HepG2 (cell line): ENCODE data around the gene CCND1. TPM values are rescaled to one million over a fixed set of nuclear protein-coding genes. Genes with fewer than 3 reads are reported as not detected.
A peak's percentile ranks its signal among the peaks of the same experiment; 100 is the strongest.

Experiments used
- BATF2 ChIP-seq: sonication (generic); formaldehyde crosslinking; IDR thresholded peaks from 2 replicates; pipeline ENCODE4 v1.8.0; 2022; ENCODE audit warnings: mild to moderate bottlenecking, missing genetic modification reagents, moderate library complexity
- BHLHE40 ChIP-seq: IDR thresholded peaks from 2 replicates; pipeline ENCODE4 v1.6.1; 2011; ENCODE audit warnings: low read length, improper control_type of control experiment
- HBP1 ChIP-seq: IDR thresholded peaks from 2 replicates; pipeline ENCODE4 v1.6.1; 2016; ENCODE audit warnings: low read depth, control low read depth
- HES4 ChIP-seq: sonication (generic); formaldehyde crosslinking; IDR thresholded peaks from 2 replicates; pipeline ENCODE4 v1.9.0; 2021; ENCODE audit warnings: mild to moderate bottlenecking, missing genetic modification reagents, borderline replicate concordance
- HMGXB3 ChIP-seq: sonication (generic); formaldehyde crosslinking; IDR thresholded peaks from 2 replicates; pipeline ENCODE4 v1.4.0; 2020; ENCODE audit warnings: missing genetic modification reagents, borderline replicate concordance
- MEIS2 ChIP-seq: sonication (generic); formaldehyde crosslinking; IDR thresholded peaks from 2 replicates; pipeline ENCODE4 v1.9.0; 2021; ENCODE audit warnings: mild to moderate bottlenecking, missing genetic modification reagents
- NCOA2 ChIP-seq: sonication (generic); formaldehyde crosslinking; IDR thresholded peaks from 2 replicates; pipeline ENCODE4 v1.8.0; 2022; ENCODE audit warnings: inconsistent platforms
- NFRKB ChIP-seq: fragments of 450-650 bp; IDR thresholded peaks from 2 replicates; pipeline ENCODE4 v1.6.1; 2017
- SMAD9 ChIP-seq: sonication (generic); formaldehyde crosslinking; IDR thresholded peaks from 2 replicates; pipeline ENCODE4 v1.5.1; 2020; ENCODE audit warnings: mild to moderate bottlenecking, missing genetic modification reagents
- USF2 ChIP-seq, 2 experiments: sonication (generic) in 1 of 2; formaldehyde crosslinking in 1 of 2; IDR thresholded peaks; 2 replicates each; pipeline versions ENCODE4 v1.5.1 to v1.6.1; 2011 to 2020; ENCODE audit warnings: borderline replicate concordance in 1 of 2, low read depth in 1 of 2, low read length in 1 of 2, mild to moderate bottlenecking in 1 of 2, missing genetic modification reagents in 1 of 2, moderate library complexity in 1 of 2
- ZNF451 ChIP-seq: sonication (generic); formaldehyde crosslinking; IDR thresholded peaks from 2 replicates; pipeline ENCODE4 v1.5.0; 2020; ENCODE audit warnings: mild to moderate bottlenecking, missing genetic modification reagents
- ZSCAN29 ChIP-seq: sonication (generic); formaldehyde crosslinking; conservative IDR thresholded peaks from 2 replicates; pipeline ENCODE4 v1.4.0; 2020; ENCODE audit warnings: mild to moderate bottlenecking, missing genetic modification reagents
- polyA plus RNA-seq, 8 experiments: library from polyadenylated mRNA; depleted of rRNA in 3 of 8; stranded (reverse) in 7 of 8; unstranded in 1 of 8; fragments of >200 nt; fragmentation: Illumina TruSeq in 4 of 8; extraction: Trizol in 4 of 8; gene quantifications; 2 replicates each; pipeline versions ENCODE4 v1.2.1 to v1.2.3, GENCODE V29; 2011 to 2016; ENCODE audit warnings: low read depth in 4 of 8, missing spikeins in 1 of 8, mixed read lengths in 1 of 8; ENCODE audit not compliant: insufficient read depth in 1 of 8
- total RNA-seq, 5 experiments: library from RNA; depleted of rRNA; stranded (reverse); fragments of >200 nt; fragmentation: Illumina TruSeq; extraction: Trizol; gene quantifications; 2 replicates each; pipeline ENCODE4 v1.2.3, GENCODE V29; 2016; ENCODE audit warnings: low read depth in 1 of 5
- TF ChIP-seq, protein P1 (sequence below): sonication (generic); formaldehyde crosslinking; conservative IDR thresholded peaks from 2 replicates; pipeline ENCODE4 v1.4.0; 2020; ENCODE audit warnings: mild to moderate bottlenecking, missing genetic modification reagents, moderate library complexity

The CCND1 gene
- total and polyA plus RNA-seq, 2 of the 13 experiments (the other 11 are each of a cell fraction or from before 2014, with no cell fraction given): 107 to 136 TPM

GRCh38 chr11:69657911-69658625, 17.1 kb downstream of the CCND1 start (continued):
- TF ChIP-seq HMGXB3 (0 out of 2 replicates have a peak, but pooled peaks have one; percentile 32), HBP1 (0 out of 2 replicates have a peak, but pooled peaks have one; percentile 71), ZSCAN29 (peak; percentile 77; the same call in 1 of the 2 replicates), USF2 (IDR thresholded peaks at IDR 0.05; ENCODE audit: low read depth, low read length) (no peak), USF2 (CRISPR knock-in tag; IDR thresholded peaks at IDR 0.05; ENCODE audit: borderline replicate concordance) (no peak), MEIS2 (CRISPR knock-in tag) (peak; percentile 76; the same call in 1 of the 2 replicates), BHLHE40 (peak; percentile 45), ZNF451 (CRISPR knock-in tag) (no peak), BATF2 (CRISPR knock-in tag) (peak; percentile 76; the same call in 1 of the 2 replicates), SMAD9 (CRISPR knock-in tag) (no peak), NCOA2 (CRISPR knock-in tag) (peak; percentile 94), NFRKB (no peak), HES4 (CRISPR knock-in tag) (peak; percentile 37; the same call in 1 of the 2 replicates)
- TF ChIP-seq, protein P1, sequence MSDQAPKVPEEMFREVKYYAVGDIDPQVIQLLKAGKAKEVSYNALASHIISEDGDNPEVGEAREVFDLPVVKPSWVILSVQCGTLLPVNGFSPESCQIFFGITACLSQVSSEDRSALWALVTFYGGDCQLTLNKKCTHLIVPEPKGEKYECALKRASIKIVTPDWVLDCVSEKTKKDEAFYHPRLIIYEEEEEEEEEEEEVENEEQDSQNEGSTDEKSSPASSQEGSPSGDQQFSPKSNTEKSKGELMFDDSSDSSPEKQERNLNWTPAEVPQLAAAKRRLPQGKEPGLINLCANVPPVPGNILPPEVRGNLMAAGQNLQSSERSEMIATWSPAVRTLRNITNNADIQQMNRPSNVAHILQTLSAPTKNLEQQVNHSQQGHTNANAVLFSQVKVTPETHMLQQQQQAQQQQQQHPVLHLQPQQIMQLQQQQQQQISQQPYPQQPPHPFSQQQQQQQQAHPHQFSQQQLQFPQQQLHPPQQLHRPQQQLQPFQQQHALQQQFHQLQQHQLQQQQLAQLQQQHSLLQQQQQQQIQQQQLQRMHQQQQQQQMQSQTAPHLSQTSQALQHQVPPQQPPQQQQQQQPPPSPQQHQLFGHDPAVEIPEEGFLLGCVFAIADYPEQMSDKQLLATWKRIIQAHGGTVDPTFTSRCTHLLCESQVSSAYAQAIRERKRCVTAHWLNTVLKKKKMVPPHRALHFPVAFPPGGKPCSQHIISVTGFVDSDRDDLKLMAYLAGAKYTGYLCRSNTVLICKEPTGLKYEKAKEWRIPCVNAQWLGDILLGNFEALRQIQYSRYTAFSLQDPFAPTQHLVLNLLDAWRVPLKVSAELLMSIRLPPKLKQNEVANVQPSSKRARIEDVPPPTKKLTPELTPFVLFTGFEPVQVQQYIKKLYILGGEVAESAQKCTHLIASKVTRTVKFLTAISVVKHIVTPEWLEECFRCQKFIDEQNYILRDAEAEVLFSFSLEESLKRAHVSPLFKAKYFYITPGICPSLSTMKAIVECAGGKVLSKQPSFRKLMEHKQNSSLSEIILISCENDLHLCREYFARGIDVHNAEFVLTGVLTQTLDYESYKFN (CRISPR knock-in tag): peak; percentile 96
